KMS-11 (cell line): Measurements from ENCODE around the gene IL1RAPL1.
"Not testable (repeated sequence)": the region's sequence is repeated elsewhere in the genome, so short reads cannot be mapped to it uniquely, and the experiment has no call there.

Experiments used
- H2AFZ ChIP-seq: fragments of 200-600 bp; sonication (generic); 2 replicates; pipeline ENCODE4 v1.6.1; 2016; ENCODE audit warnings: antibody characterized with exemption, mixed run types, low read depth
- H3K27ac ChIP-seq: fragments of 200-600 bp; sonication (generic); 2 replicates; pipeline ENCODE4 v1.6.1; 2016; ENCODE audit warnings: mild to moderate bottlenecking, mixed run types
- H3K27me3 ChIP-seq: fragments of 200-600 bp; sonication (generic); 2 replicates; pipeline ENCODE4 v1.6.1; 2017; ENCODE audit warnings: mild to moderate bottlenecking, low read depth, mixed run types, moderate library complexity; ENCODE audit not compliant: insufficient read depth
- H3K36me3 ChIP-seq: fragments of 200-600 bp; sonication (generic); 2 replicates; pipeline ENCODE4 v1.6.1; 2017; ENCODE audit warnings: mild to moderate bottlenecking, mixed run types; ENCODE audit not compliant: insufficient read depth
- H3K4me1 ChIP-seq: fragments of 200-600 bp; sonication (generic); 2 replicates; pipeline ENCODE4 v1.6.1; 2016; ENCODE audit warnings: mild to moderate bottlenecking, low read depth, mixed run types; ENCODE audit not compliant: poor library complexity, severe bottlenecking
- H3K4me2 ChIP-seq: fragments of 200-600 bp; sonication (generic); 2 replicates; pipeline ENCODE4 v1.7.0; 2016; ENCODE audit warnings: mild to moderate bottlenecking, mixed run types
- H3K4me3 ChIP-seq: fragments of 200-600 bp; sonication (generic); IDR thresholded peaks from 2 replicates; pipeline ENCODE4 v1.6.1; 2017; ENCODE audit warnings: low read depth, low read length, mixed read lengths; ENCODE audit not compliant: insufficient read depth
- H3K79me2 ChIP-seq: fragments of 200-600 bp; sonication (generic); 2 replicates; pipeline ENCODE4 v1.6.1; 2016; ENCODE audit warnings: low read depth, mixed run types; ENCODE audit not compliant: insufficient read depth
- H3K9ac ChIP-seq: fragments of 200-600 bp; sonication (generic); 2 replicates; pipeline ENCODE4 v1.6.1; 2016; ENCODE audit warnings: mild to moderate bottlenecking, mixed run types
- H4K20me1 ChIP-seq: fragments of 200-600 bp; sonication (generic); 2 replicates; pipeline ENCODE4 v1.6.1; 2016; ENCODE audit warnings: mild to moderate bottlenecking, mixed run types; ENCODE audit not compliant: insufficient read depth
- TF ChIP-seq, protein P1 (sequence below): fragments of 200-600 bp; sonication (generic); conservative IDR thresholded peaks from 2 replicates; pipeline ENCODE4 v1.6.1; 2017; ENCODE audit warnings: low read depth, mild to moderate bottlenecking, antibody characterized with exemption, low read length, moderate library complexity, mixed read lengths

Gene IL1RAPL1

DNA sequence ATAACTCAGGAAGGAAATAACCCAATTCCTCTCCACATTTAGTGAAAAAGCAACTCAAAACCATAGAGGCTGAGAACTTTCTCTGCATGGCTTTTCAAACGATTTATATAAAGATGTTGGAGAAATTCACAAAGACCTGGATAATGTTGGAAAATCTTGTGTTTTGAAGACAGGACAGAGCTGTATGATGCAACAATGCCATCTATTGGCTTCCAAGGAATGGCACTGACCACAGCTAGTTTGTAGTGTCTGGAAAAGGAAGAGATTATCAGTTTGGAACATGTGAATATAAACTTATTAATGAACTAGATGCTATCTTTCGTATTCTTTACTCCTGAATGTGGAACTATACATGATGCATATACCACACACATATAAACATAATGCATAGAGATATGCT is 503.6 kb downstream of the IL1RAPL1 start:
- H3K36me3 ChIP-seq, result no peaks in the 10 kb centered on the region
- TF ChIP-seq, protein P1, sequence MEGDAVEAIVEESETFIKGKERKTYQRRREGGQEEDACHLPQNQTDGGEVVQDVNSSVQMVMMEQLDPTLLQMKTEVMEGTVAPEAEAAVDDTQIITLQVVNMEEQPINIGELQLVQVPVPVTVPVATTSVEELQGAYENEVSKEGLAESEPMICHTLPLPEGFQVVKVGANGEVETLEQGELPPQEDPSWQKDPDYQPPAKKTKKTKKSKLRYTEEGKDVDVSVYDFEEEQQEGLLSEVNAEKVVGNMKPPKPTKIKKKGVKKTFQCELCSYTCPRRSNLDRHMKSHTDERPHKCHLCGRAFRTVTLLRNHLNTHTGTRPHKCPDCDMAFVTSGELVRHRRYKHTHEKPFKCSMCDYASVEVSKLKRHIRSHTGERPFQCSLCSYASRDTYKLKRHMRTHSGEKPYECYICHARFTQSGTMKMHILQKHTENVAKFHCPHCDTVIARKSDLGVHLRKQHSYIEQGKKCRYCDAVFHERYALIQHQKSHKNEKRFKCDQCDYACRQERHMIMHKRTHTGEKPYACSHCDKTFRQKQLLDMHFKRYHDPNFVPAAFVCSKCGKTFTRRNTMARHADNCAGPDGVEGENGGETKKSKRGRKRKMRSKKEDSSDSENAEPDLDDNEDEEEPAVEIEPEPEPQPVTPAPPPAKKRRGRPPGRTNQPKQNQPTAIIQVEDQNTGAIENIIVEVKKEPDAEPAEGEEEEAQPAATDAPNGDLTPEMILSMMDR, result no peak
- no peak overlapping the region for H3K27ac ChIP-seq
- H3K4me2 ChIP-seq, result no peak overlapping the region
- no peak overlapping the region for H3K9ac ChIP-seq
- no peaks in the 10 kb centered on the region for H4K20me1 ChIP-seq
- H3K4me1 ChIP-seq, result no peaks in the 10 kb centered on the region
- no peak overlapping the region for H2AFZ ChIP-seq
- H3K79me2 ChIP-seq, result no peaks in the 10 kb centered on the region
- no peak overlapping the region for H3K4me3 ChIP-seq
- H3K27me3 ChIP-seq, result no peaks in the 10 kb centered on the region

DNA sequence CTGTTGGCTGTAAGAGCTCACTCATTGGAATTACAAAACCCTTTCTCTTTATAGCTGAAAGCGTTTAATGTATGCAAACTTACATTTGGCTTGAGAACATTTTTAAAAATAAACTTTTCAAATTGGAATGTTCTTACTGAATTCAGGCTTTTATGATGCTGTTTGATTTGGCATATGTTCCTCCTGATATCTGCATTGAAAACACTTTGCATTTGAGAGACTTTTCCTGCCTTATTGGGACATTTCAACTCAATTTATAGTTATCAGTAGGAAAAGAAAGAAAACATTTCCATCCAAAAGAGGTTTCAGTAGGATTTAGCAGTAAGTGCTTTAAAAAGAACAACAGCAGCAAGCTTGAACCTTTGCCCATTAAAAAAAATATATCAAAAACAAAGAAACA is 520.0 kb downstream of the IL1RAPL1 start:
- H3K27ac ChIP-seq, result no peak overlapping the region
- H3K4me3 ChIP-seq, result no peak overlapping the region
- H2AFZ ChIP-seq, result no peak overlapping the region
- no peaks in the 10 kb centered on the region for H4K20me1 ChIP-seq
- H3K4me1 ChIP-seq, result no peaks in the 10 kb centered on the region
- no peak overlapping the region for H3K4me2 ChIP-seq
- H3K27me3 ChIP-seq, result no peaks in the 10 kb centered on the region
- H3K79me2 ChIP-seq, result no peaks in the 10 kb centered on the region
- TF ChIP-seq, protein P1, result no peak
- H3K9ac ChIP-seq, result no peak overlapping the region
- H3K36me3 ChIP-seq, result no peaks in the 10 kb centered on the region

DNA sequence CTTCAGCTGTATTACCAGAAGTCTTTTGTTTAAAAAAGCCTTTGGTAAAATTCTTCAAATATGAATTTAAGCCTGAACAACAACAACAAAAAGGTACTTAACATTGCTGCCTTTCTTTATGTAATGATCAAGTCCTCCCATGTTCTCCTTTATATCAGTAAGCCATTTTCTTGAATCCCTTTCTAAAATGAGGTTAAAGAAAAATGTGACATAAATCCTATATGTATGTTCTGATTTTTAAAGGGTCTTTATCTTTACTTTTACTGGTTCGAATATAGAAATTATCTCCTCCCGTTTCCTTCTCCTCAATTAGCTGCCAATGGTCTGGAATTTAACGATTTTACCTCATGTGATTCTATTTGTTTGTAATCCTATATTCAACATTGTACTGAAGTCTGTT is 522.8 kb downstream of the IL1RAPL1 start:
- H3K36me3 ChIP-seq, result no peaks in the 10 kb centered on the region
- no peak overlapping the region for H3K27ac ChIP-seq
- H3K9ac ChIP-seq, result no peak overlapping the region
- H3K4me1 ChIP-seq, result no peaks in the 10 kb centered on the region
- no peak overlapping the region for H3K4me2 ChIP-seq
- no peak overlapping the region for H2AFZ ChIP-seq
- H3K27me3 ChIP-seq, result no peaks in the 10 kb centered on the region
- no peaks in the 10 kb centered on the region for H4K20me1 ChIP-seq
- no peak overlapping the region for H3K4me3 ChIP-seq
- TF ChIP-seq, protein P1, result no peak
- H3K79me2 ChIP-seq, result no peaks in the 10 kb centered on the region

DNA sequence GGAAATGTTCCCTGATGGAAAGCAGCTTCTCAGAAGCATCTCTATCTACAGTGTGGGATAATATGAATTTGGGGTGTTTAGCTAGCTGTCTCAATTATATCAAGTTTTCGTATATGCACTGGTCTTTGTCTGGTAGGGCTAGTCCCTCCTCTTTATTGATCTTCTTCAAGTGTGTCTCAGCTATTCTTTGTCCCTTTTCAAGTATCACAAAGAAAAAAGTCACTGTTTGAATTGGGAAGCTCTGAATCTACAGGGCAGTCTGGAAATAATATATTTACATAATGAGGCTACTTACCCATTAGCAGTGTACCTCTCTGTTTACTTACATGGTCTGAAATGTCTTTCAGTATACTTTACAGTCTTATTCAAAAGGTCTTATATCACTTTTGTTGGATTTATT is 526.0 kb downstream of the IL1RAPL1 start:
- Histone ChIP-seq H3K4me2 (no peak overlapping the region), H3K79me2 (no peaks in the 10 kb centered on the region), H3K36me3 (no peaks in the 10 kb centered on the region), H3K4me1 (no peaks in the 10 kb centered on the region), H3K27me3 (no peaks in the 10 kb centered on the region), H3K27ac (no peak overlapping the region), H3K4me3 (no peak overlapping the region), H4K20me1 (no peaks in the 10 kb centered on the region), H3K9ac (no peak overlapping the region), H2AFZ (no peak overlapping the region)
- TF ChIP-seq, protein P1, result no peak

DNA sequence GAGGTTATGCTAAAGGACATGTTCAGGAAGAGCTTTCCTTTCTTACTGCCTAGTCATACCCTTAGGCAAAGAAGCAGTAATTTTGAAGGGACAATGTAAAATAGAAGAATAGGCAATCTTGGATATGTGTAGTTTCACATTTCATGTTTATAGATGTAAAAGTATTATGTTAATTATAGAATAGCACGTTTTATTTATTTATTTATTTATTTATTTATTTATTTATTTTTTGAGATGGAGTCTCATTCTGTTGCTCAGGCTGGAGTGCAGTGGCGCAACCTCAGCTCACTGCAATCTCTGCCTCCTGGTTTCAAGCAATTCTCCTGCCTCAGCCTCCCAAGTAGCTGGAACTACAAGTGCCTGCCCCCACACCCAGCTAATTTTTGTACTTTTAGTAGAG is 535.6 kb downstream of the IL1RAPL1 start:
- H3K4me3 ChIP-seq, H3K36me3 ChIP-seq, H4K20me1 ChIP-seq, H3K4me1 ChIP-seq, H3K27ac ChIP-seq, H3K4me2 ChIP-seq, H3K79me2 ChIP-seq, H2AFZ ChIP-seq, H3K9ac ChIP-seq, H3K27me3 ChIP-seq: not testable (repeated sequence)
